Measurements from ENCODE around the gene IQCH. TPM values are rescaled to one million over a fixed set of nuclear protein-coding genes. Genes with fewer than 3 reads are reported as not detected.

Gene IQCH
- total and polyA plus RNA-seq, 2 of the 4 experiments (the other 2 are of a cell fraction): 0.60 to 2.5 TPM

- no peak overlapping the region for H3K56ac ChIP-seq (ENCODE audit: extremely low read depth, insufficient read depth, low read length)
- H3K27ac ChIP-seq (ENCODE audit: insufficient read depth, low read length): no peak overlapping the region
- POLR2A ChIA-PET (ENCODE audit: unreplicated experiment): no interaction called here
- no peak for ATAC-seq (ENCODE audit: low read depth)
- no peak overlapping the region for H2AK5ac ChIP-seq (ENCODE audit: low read depth, low read length)
- H3K79me1 ChIP-seq (ENCODE audit: low read depth in 1 of 2, low read length in 2 of 2): no peaks in the 10 kb centered on the region
- no peak overlapping the region for H3K4me3 ChIP-seq (ENCODE audit: insufficient read depth, low read depth, low read length)
- no peak overlapping the region for H3K18ac ChIP-seq (ENCODE audit: low read depth, low read length)
- CTCF ChIA-PET: no interaction called here
- H2BK5ac ChIP-seq (ENCODE audit: low read depth, low read length, poor library complexity, severe bottlenecking): no peak overlapping the region
- H4K20me1 ChIP-seq (ENCODE audit: insufficient read depth, low read length): no peaks in the 10 kb centered on the region
- H3K4ac ChIP-seq (ENCODE audit: low read depth, low read length): no peak overlapping the region
- no peaks in the 10 kb centered on the region for H3K9me3 ChIP-seq (ENCODE audit: control insufficient read depth, insufficient read depth, low read length)
- H3K27me3 ChIP-seq (ENCODE audit: control insufficient read depth, insufficient read depth, low read length): no peaks in the 10 kb centered on the region; the same call in 1 of the 2 replicates
- no peak overlapping the region for H4K91ac ChIP-seq (ENCODE audit: insufficient read depth, low read depth, low read length)
- H3K9me1 ChIP-seq (ENCODE audit: insufficient read depth, low read length): peaks cover 3% of the 10 kb centered on the region; the same call in 1 of the 2 replicates
- H2AFZ ChIP-seq (replicated peaks; ENCODE audit: low read length, poor library complexity): no peak overlapping the region
- WGBS, 2 experiments (ENCODE audit: extremely low coverage in 2 of 2, insufficient read length in 1 of 2): no CpG with 5 or more reads among the region's 3 CpGs
- H3K36me3 ChIP-seq (ENCODE audit: control insufficient read depth, insufficient read depth, low read length): no peaks in the 10 kb centered on the region
- in situ Hi-C loops (cut with MboI; ENCODE audit: low sequenced_read_pairs) (no loop called here), dilution Hi-C loops (cut with HindIII; ENCODE audit: low sequenced_read_pairs, unreplicated experiment) (no loop called here), intact Hi-C loops (cut with micrococcal nuclease) (no loop called here)
- no peak overlapping the region for H3K9ac ChIP-seq (ENCODE audit: low read depth, low read length)
- H2AK9ac ChIP-seq (replicated peaks; ENCODE audit: low read depth, low read length, poor library complexity): no peak overlapping the region
- H2BK20ac ChIP-seq (ENCODE audit: low read depth, low read length): no peak overlapping the region
- H2BK120ac ChIP-seq (ENCODE audit: low read depth, low read length): no peak overlapping the region
- H3K14ac ChIP-seq (replicated peaks; ENCODE audit: low read depth, low read length): no peak overlapping the region
- TF ChIP-seq BHLHE40 (IDR thresholded peaks at IDR 0.05; ENCODE audit: low read depth, low read length) (no peak), USF2 (IDR thresholded peaks at IDR 0.05; ENCODE audit: low read depth, low read length) (no peak), MAFK (IDR thresholded peaks at IDR 0.05; ENCODE audit: low read depth, low read length) (no peak), CHD1 (IDR thresholded peaks at IDR 0.05; ENCODE audit: low read depth, low read length) (no peak), NFE2L2 (IDR thresholded peaks at IDR 0.05; ENCODE audit: low read depth, low read length) (no peak), MXI1 (IDR thresholded peaks at IDR 0.05; ENCODE audit: borderline replicate concordance, low read depth, low read length) (no peak), RCOR1 (IDR thresholded peaks at IDR 0.05; ENCODE audit: insufficient replicate concordance, low read length) (no peak), RFX5 (IDR thresholded peaks at IDR 0.05; ENCODE audit: low read depth, low read length) (no peak), ELK1 (IDR thresholded peaks at IDR 0.05; ENCODE audit: borderline replicate concordance, low read depth, low read length) (no peak)
- no peak for DNase-seq
- H3K4me1 ChIP-seq (ENCODE audit: control insufficient read depth, insufficient read depth, low read length): no peaks in the 10 kb centered on the region; the same call in 1 of the 2 replicates
- H3K23ac ChIP-seq (ENCODE audit: low read depth, low read length): no peak overlapping the region
- no peak overlapping the region for H3K4me2 ChIP-seq (ENCODE audit: low read depth, low read length)
- no peak overlapping the region for H4K5ac ChIP-seq (ENCODE audit: low read depth, low read length)
- H4K8ac ChIP-seq (ENCODE audit: low read depth in 2 of 2, low read length in 2 of 2): no peak overlapping the region
- no TSS peak for BruUV-seq (replicated peaks)
- no peak overlapping the region for H2BK15ac ChIP-seq (ENCODE audit: low read depth, low read length)
Measured at GRCh38 chr15:67419705-67420104, 165.1 kb downstream of the IQCH start.
